H9 (cell line): Measurements from ENCODE around the gene CLDN20. TPM values are rescaled to one million over a fixed set of nuclear protein-coding genes. Genes with fewer than 3 reads are reported as not detected.

Source experiments
- DNase-seq: peaks from one replicate; pipeline ENCODE4 v3.0.0-alpha.2; 2017
- H2AFZ ChIP-seq: one replicate; pipeline ENCODE4 v1.6.1; 2013; ENCODE audit warnings: mild to moderate bottlenecking, low read length, control low read depth, moderate library complexity
- H2AK5ac ChIP-seq: 2 replicates; pipeline ENCODE4 v1.6.1; 2013; ENCODE audit warnings: low read length, control low read depth, mixed read lengths; ENCODE audit not compliant: insufficient read length
- H2BK120ac ChIP-seq: one replicate; pipeline ENCODE4 v1.6.1; 2013; ENCODE audit warnings: low read depth, mild to moderate bottlenecking, low read length, control low read depth, inconsistent platforms; ENCODE audit not compliant: poor library complexity, severe bottlenecking
- H2BK12ac ChIP-seq: 2 replicates; pipeline ENCODE4 v1.6.1; 2013; ENCODE audit warnings: low read length, control low read depth, mixed read lengths, low read depth; ENCODE audit not compliant: insufficient read length
- H2BK15ac ChIP-seq: 2 replicates; pipeline ENCODE4 v1.6.1; 2013; ENCODE audit warnings: low read depth, low read length, control low read depth
- H2BK20ac ChIP-seq: one replicate; pipeline ENCODE4 v1.6.1; 2013; ENCODE audit warnings: low read depth, mild to moderate bottlenecking, low read length, control low read depth, inconsistent platforms; ENCODE audit not compliant: poor library complexity, severe bottlenecking
- H2BK5ac ChIP-seq: 2 replicates; pipeline ENCODE4 v1.6.1; 2013; ENCODE audit warnings: low read length, control low read depth, mixed read lengths; ENCODE audit not compliant: insufficient read length
- H3K14ac ChIP-seq: 2 replicates; pipeline ENCODE4 v1.6.1; 2013; ENCODE audit warnings: low read length, control low read depth; ENCODE audit not compliant: insufficient read depth
- H3K18ac ChIP-seq: 2 replicates; pipeline ENCODE4 v1.6.1; 2013; ENCODE audit warnings: low read depth, mild to moderate bottlenecking, mixed read lengths, low read length, control low read depth; ENCODE audit not compliant: insufficient read length
- H3K23ac ChIP-seq: 2 replicates; pipeline ENCODE4 v1.6.1; 2013; ENCODE audit warnings: low read length, control low read depth, mixed read lengths, low read depth; ENCODE audit not compliant: insufficient read length
- H3K23me2 ChIP-seq: 2 replicates; pipeline ENCODE4 v1.6.1; 2013; ENCODE audit warnings: low read depth, mild to moderate bottlenecking, mixed read lengths, low read length, control low read depth; ENCODE audit not compliant: insufficient read length, poor library complexity, severe bottlenecking
- H3K27ac ChIP-seq: 2 replicates; pipeline ENCODE4 v1.5.1; 2013; ENCODE audit warnings: low read length, control low read depth, mixed read lengths, low read depth; ENCODE audit not compliant: insufficient read length
- H3K27me3 ChIP-seq: 2 replicates; pipeline ENCODE4 v1.6.1; 2013; ENCODE audit warnings: low read length, control low read depth, inconsistent platforms; ENCODE audit not compliant: insufficient read depth
- H3K4ac ChIP-seq: 2 replicates; pipeline ENCODE4 v1.6.1; 2013; ENCODE audit warnings: low read depth, mild to moderate bottlenecking, control low read depth, inconsistent platforms, low read length, moderate library complexity
- H3K4me1 ChIP-seq: 2 replicates; pipeline ENCODE4 v1.6.1; 2013; ENCODE audit warnings: low read length, control low read depth, inconsistent platforms; ENCODE audit not compliant: insufficient read depth
- H3K4me2 ChIP-seq: 2 replicates; pipeline ENCODE4 v1.6.1; 2013; ENCODE audit warnings: low read length, control low read depth, mixed read lengths; ENCODE audit not compliant: insufficient read length, insufficient read depth
- H3K56ac ChIP-seq: 2 replicates; pipeline ENCODE4 v1.6.1; 2013; ENCODE audit warnings: low read depth, mild to moderate bottlenecking, mixed read lengths, low read length, control low read depth; ENCODE audit not compliant: insufficient read length
- H3K79me1 ChIP-seq: 2 replicates; pipeline ENCODE4 v1.6.1; 2013; ENCODE audit warnings: low read depth, mild to moderate bottlenecking, moderate library complexity, low read length, control low read depth, inconsistent platforms; ENCODE audit not compliant: insufficient read depth, poor library complexity, severe bottlenecking
- H3K79me2 ChIP-seq: 2 replicates; pipeline ENCODE4 v1.6.1; 2013; ENCODE audit warnings: low read length, control low read depth, inconsistent platforms; ENCODE audit not compliant: insufficient read depth
- H3K9ac ChIP-seq: 2 replicates; pipeline ENCODE4 v1.6.1; 2013; ENCODE audit warnings: low read length, control low read depth, mixed read lengths; ENCODE audit not compliant: insufficient read length; ENCODE audit errors: extremely low read depth
- H3K9me3 ChIP-seq: one replicate; pipeline ENCODE4 v1.6.1; 2013; ENCODE audit warnings: low read depth, low read length, inconsistent platforms; ENCODE audit not compliant: control insufficient read depth
- H3T11ph ChIP-seq: one replicate; pipeline ENCODE4 v1.6.1; 2013; ENCODE audit warnings: mild to moderate bottlenecking, low read length, control low read depth, inconsistent platforms
- H4K20me1 ChIP-seq: one replicate; pipeline ENCODE4 v1.6.1; 2013; ENCODE audit not compliant: control insufficient read depth, insufficient read length, insufficient read depth
- H4K5ac ChIP-seq: 2 replicates; pipeline ENCODE4 v1.6.1; 2013; ENCODE audit warnings: low read depth, mild to moderate bottlenecking, mixed read lengths, low read length, control low read depth; ENCODE audit not compliant: insufficient read length
- H4K8ac ChIP-seq: replicated peaks from 2 replicates; pipeline ENCODE4 v1.6.1; 2013; ENCODE audit warnings: low read length, control low read depth, mixed read lengths, low read depth; ENCODE audit not compliant: insufficient read length
- H4K91ac ChIP-seq: 2 replicates; pipeline ENCODE4 v1.6.1; 2013; ENCODE audit warnings: low read depth, mild to moderate bottlenecking, moderate library complexity, mixed read lengths, low read length, control low read depth; ENCODE audit not compliant: insufficient read length
- H3K27ac Mint-ChIP-seq, 3 experiments: 2 replicates in 2 of 3; 3 replicates in 1 of 3; pipeline ENCODE4 v1.8.0; 2020 to 2021; ENCODE audit warnings: mixed read lengths in 3 of 3, mild to moderate bottlenecking in 1 of 3, moderate library complexity in 1 of 3
- H3K27me3 Mint-ChIP-seq: 2 replicates; pipeline ENCODE4 v1.8.0; 2021; ENCODE audit warnings: low read depth, mild to moderate bottlenecking, moderate library complexity, mixed read lengths
- H3K36me3 Mint-ChIP-seq, 3 experiments: 2 replicates in 2 of 3; 3 replicates in 1 of 3; pipeline ENCODE4 v1.8.0; 2020 to 2021; ENCODE audit warnings: low read depth in 3 of 3, mixed read lengths in 3 of 3; ENCODE audit not compliant: insufficient read depth in 1 of 3
- H3K4me1 Mint-ChIP-seq, 2 experiments: 2 replicates each; pipeline ENCODE4 v1.8.0; 2020; ENCODE audit warnings: mixed read lengths in 2 of 2
- H3K4me3 Mint-ChIP-seq, 2 experiments: 2 replicates in 1 of 2; 3 replicates in 1 of 2; pipeline ENCODE4 v1.8.0; 2020 to 2021; ENCODE audit warnings: mild to moderate bottlenecking in 2 of 2, mixed read lengths in 2 of 2, moderate library complexity in 1 of 2
- H3K9me3 Mint-ChIP-seq, 2 experiments: 2 replicates in 1 of 2; 3 replicates in 1 of 2; pipeline ENCODE4 v1.8.0; 2020; ENCODE audit warnings: mild to moderate bottlenecking in 2 of 2, mixed read lengths in 2 of 2, moderate library complexity in 1 of 2
- whole genome bisulfite sequencing: extraction: QIAGEN DNeasy Blood & Tissue Kit; methylation state at CpG from one replicate; pipeline ENCODE4 v1.1.7; 2013; ENCODE audit warnings: missing lambda C conversion rate, low lambda C conversion rate, mixed read lengths; ENCODE audit not compliant: insufficient read length; ENCODE audit errors: extremely low coverage; 5-methylcytosine and 5-hydroxymethylcytosine counted together
- total RNA-seq: library from RNA; stranded (reverse); gene quantifications from 2 replicates; pipeline ENCODE4 v1.2.1, GENCODE V29; 2021
- TF ChIP-seq, protein P1 (sequence below): fragments of 200-600 bp; sonication (generic); conservative IDR thresholded peaks from 3 replicates; pipeline ENCODE4 v1.8.0; 2021; ENCODE audit warnings: antibody characterized with exemption, mild to moderate bottlenecking

CLDN20 gene
- total RNA-seq, 1 experiment from 2014 or later, result not detected

- no peak overlapping the region for H4K8ac ChIP-seq
- no peak for DNase-seq
- Mint-ChIP-seq H3K27ac (no peak overlapping the region), H3K9me3 (peaks cover 22 to 26% of the 10 kb centered on the region in 2 experiments), H3K36me3 (peaks cover 28 to 38% (median 31%) of the 10 kb centered on the region in 3 experiments), H3K4me1 (peaks cover 9 to 18% of the 10 kb centered on the region in 2 experiments), H3K27me3 (no peaks in the 10 kb centered on the region; the same call in 1 of the 2 replicates), H3K4me3 (no peak overlapping the region)
- no peaks in the 10 kb centered on the region for H3K79me2 ChIP-seq
- no peak overlapping the region for H3T11ph ChIP-seq
- no peaks in the 10 kb centered on the region for H4K20me1 ChIP-seq
- no peak overlapping the region for H4K5ac ChIP-seq
- no peak overlapping the region for H3K4ac ChIP-seq
- TF ChIP-seq, protein P1, sequence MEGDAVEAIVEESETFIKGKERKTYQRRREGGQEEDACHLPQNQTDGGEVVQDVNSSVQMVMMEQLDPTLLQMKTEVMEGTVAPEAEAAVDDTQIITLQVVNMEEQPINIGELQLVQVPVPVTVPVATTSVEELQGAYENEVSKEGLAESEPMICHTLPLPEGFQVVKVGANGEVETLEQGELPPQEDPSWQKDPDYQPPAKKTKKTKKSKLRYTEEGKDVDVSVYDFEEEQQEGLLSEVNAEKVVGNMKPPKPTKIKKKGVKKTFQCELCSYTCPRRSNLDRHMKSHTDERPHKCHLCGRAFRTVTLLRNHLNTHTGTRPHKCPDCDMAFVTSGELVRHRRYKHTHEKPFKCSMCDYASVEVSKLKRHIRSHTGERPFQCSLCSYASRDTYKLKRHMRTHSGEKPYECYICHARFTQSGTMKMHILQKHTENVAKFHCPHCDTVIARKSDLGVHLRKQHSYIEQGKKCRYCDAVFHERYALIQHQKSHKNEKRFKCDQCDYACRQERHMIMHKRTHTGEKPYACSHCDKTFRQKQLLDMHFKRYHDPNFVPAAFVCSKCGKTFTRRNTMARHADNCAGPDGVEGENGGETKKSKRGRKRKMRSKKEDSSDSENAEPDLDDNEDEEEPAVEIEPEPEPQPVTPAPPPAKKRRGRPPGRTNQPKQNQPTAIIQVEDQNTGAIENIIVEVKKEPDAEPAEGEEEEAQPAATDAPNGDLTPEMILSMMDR, result no peak
- H3K23ac ChIP-seq, result no peak overlapping the region
- no peak overlapping the region for H2BK12ac ChIP-seq
- H3K79me1 ChIP-seq, result no peaks in the 10 kb centered on the region
- no peak overlapping the region for H2BK15ac ChIP-seq
- no peak overlapping the region for H3K56ac ChIP-seq
- no peak overlapping the region for H4K91ac ChIP-seq
- no peak overlapping the region for H3K14ac ChIP-seq
- H3K18ac ChIP-seq, result no peak overlapping the region
- WGBS, result no CpG with 5 or more reads among the region's 6 CpGs
- H3K9me3 ChIP-seq, result peaks cover 10% of the 10 kb centered on the region
- H3K27me3 ChIP-seq, result no peaks in the 10 kb centered on the region
- H2BK120ac ChIP-seq, result no peak overlapping the region
- H3K23me2 ChIP-seq, result no peaks in the 10 kb centered on the region
- H3K9ac ChIP-seq, result no peak overlapping the region
- no peak overlapping the region for H2AFZ ChIP-seq
- no peak overlapping the region for H2BK5ac ChIP-seq
- no peak overlapping the region for H2AK5ac ChIP-seq
- no peaks in the 10 kb centered on the region; the same call in 1 of the 2 replicates for H3K4me1 ChIP-seq
- H2BK20ac ChIP-seq, result no peak overlapping the region
- no peak overlapping the region for H3K4me2 ChIP-seq
- no peak overlapping the region for H3K27ac ChIP-seq
Measured at GRCh38 chr6:155232848-155233247, 31.0 kb upstream of the CLDN20 start.
